GM21717 (cell line): ENCODE results near the gene CDC42EP1.
"Not testable (repeated sequence)": the region's sequence is repeated elsewhere in the genome, so short reads cannot be mapped to it uniquely, and the experiment has no call there.

ENCODE experiments used
- ATAC-seq: cut with Tn5 transposase; IDR thresholded peaks from one replicate; pipeline ENCODE4 v1.9.1; 2021; ENCODE audit warnings: mild to moderate bottlenecking, moderate library complexity; ENCODE audit not compliant: unreplicated experiment

The CDC42EP1 gene

DNA sequence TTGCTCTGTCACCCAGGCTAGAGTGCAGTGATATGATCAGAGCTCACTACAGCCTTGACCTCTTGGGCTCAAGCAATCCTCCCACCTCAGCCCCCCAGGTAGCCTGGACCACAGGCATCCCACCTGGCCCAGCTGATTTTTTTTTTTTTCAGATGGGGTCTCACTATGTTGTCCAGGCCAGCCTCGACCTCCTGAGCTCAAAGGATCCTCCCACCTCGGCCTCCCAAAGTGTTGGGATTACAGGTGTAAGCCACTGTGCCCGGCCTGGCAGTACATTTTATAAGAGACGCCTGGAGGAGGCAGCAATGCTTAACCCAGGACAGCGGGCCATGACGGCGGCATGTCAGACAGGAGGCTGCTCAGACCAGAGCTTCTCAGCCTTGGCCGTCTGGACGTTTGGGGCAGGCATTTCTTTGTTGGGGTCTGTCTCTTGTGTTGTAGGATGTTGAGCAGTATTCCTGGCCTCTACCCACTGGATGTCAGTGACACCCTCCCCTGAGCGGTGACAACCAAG, 15.3 kb downstream of the CDC42EP1 start:
- ATAC-seq = no peak

DNA sequence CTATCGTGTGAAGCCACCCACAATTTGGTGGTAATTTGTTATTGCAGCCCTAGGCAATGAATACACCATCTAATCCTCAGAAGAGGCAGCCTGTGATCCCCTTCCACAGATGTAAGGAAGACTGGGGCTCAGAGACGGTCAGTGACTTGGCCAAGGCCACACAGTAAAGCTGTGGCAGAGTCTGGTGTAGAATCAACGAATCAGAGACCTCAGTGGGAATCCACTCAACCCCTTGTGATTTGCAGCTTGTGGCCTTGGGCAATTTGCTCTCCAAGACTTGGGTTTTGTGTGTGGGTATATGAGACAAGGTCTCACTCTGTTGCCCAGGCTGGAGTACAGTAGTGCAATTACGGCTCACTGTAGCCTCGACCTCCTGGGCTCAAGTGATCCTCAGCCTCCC, 17.7 kb downstream of the CDC42EP1 start:
- ATAC-seq = no peak

DNA sequence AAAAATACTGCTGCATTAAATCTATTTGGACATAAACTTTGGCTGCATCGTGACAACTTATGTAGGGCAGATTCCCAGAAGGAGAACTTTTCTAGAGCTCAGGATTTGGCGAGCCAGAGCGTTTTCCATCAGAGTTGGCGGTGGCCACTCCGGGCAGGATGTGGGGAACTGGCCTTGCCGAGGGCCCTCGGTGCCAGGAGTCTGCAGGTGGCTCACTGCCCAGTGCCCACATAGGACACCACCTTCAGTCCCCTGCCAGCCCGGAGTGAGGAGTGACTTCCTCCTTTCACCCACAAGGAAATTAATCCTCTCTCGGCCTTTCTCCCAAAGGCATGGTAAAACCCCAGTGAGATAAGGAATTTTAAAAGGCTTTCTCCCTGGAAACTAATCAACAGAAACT, 21.2 kb downstream of the CDC42EP1 start:
- no peak for ATAC-seq

DNA sequence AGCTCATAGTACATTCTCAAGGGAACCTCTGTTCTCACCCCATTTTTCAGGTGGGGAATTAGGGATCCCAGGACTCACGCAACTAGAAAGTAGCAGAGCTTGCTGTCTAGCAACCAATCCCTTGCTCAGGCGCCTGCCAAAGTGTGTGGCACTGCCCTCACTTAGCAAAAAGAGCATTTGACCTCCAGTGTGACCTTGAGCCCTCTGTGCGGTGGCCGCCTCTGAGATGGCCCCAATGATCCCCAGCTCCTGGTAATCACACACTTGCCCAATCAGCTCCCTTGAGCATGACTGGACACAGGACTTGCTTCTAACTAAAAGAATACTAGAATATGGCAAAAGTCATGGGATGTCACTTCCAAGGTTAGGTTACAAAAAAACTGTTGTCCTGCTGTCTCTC, 22.2 kb downstream of the CDC42EP1 start:
- no peak for ATAC-seq

DNA sequence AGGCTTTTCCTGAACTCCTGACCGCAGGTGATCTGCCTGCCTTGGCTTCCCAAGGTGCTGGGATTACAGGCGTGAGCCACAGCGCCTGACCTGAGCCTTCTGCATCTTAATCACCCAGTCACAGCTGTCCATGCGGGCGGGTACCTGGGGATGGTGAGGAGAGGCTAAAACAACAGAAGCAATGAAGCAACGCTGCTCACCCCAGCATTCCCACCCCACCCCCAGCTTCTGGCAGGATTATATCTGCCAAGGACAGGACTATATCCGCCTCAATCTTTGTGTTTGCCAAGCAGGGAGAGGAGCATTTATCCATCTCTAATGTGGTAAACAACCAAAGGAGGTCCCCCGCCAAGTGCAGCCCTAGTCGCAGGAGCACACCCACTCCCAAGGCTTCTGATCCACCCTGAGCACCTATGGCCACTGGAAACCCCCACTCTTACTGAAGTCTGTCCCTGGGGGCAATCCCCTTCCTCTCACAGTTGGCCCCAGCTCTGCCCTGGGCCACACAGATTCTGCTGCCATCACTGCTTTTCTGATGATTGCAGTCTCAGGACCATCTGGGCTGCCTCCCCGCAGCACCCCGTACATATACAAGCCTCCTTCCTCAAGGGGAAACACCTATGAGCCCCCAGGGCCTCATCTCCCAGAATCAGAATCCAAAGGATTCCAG, 28.4 kb downstream of the CDC42EP1 start:
- ATAC-seq = no peak

DNA sequence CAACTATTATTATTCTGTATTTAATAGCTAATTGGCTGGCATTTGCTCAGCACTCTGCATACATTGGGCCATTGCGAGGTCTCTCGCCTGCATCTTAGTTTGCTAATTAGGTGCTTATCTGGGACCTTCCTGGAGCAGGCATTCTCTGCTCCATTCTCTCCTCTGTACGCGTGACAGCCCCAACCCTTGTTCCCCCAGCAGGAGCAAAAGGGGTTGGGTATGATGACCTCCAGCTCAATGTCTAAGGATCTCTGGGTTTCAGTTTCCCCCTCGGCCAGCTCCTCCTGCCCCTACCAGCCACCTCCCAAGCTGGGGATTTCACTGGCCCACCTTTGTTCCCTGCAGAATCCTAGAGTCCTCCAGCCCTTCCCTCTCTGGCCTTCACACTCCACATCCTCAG, 29.4 kb downstream of the CDC42EP1 start:
- ATAC-seq = no peak

DNA sequence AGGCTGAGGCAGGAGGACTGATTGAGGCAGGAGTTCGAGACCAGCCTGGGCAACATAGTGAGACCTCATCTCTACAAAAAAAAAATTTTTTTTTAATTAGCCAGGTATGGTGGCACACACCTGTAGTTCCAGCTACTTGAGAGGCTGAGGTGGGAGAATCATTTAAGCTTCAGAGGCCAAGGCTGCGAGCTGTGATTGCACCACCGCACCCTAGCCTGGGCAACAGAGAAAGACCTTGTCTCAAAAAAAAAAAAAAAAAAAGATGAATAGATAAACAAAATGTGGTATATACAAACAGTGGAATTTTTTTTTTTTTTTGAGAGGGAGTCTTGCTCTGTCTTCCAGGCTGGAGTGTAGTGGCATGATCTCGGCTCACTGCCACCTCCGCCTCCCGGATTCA, 30.8 kb downstream of the CDC42EP1 start:
- ATAC-seq = not testable (repeated sequence)

DNA sequence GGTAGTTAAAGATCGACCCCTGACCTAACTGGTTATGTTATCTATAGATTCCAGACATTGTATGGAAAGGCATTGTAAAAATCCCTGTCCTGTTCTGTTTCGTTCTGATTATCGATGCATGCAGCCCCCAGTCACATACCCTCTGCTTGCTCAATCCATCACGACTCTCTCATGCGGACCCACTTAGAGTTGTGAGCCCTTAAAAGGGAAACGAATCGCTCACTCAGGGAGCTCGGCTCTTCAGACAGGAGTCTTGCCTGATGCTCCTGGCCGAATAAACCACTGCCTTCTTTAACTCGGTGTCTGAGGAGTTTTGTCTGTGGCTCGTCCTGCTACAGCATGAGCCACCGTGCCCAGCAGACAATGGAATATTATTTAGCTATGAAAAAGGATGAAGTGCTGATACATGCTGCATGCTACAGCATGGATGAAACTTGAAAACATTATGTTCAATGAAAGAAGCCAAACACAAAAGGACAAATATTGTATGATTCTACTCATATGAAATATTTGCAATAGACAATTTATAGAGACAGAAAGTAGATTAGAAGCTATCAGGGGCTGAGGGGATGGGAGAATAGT, 31.6 kb downstream of the CDC42EP1 start:
- ATAC-seq = no peak

DNA sequence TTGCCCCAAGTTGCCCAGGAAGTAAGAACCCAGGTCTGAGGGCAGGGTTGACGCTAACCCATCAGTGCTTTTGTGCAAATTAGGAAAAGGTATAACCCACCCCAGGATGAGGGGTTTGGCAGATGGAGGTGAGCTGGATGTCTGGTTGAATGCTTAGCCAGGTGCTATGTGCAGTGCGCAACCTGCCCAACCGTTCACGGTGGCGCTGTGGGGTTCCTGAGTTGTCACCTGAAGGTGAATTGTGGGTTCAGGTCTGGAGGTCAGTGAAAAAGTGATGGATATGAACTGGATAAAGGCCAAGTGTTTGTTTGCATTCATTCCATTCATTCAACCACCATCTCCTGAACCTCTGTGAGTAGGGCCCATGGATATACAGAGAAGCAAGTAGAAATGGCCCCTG, 34.0 kb downstream of the CDC42EP1 start:
- ATAC-seq = no peak

DNA sequence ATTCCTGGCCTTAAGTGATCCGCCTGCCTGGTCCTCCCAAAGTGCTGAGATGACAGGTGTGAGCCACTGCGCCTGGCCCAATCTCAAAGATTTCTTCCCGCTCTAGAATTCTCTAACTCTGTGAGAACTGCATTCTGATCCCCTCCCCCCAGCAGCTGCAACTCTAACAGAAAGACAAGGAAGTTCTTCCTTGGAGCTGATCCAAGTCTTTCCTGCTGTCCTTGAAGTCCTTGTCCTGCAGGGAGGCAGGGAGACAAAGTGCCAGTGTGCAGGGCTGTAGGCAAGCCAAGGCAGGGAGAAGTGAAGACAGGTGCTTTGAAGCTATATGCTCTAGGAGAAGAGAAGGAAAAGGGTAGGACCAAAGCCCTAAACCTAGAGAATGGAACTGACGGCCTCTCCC, 38.9 kb downstream of the CDC42EP1 start:
- no peak for ATAC-seq

DNA sequence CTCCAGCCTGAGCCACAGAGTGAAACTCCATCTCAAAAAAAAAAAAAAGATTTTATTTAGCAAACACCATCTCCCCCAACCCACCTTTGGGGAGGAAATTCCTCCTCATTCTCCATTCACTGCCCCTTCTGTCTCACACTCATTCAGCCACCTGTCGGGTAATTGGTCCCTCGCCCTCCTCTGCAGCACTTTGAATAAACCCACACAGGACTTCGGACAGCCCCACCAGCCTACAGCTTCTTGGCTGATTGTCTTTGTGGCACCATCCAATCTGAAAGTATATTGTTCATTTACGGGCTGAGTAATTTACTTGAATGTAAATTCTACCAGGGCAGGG, 40.9 kb downstream of the CDC42EP1 start:
- no peak for ATAC-seq

DNA sequence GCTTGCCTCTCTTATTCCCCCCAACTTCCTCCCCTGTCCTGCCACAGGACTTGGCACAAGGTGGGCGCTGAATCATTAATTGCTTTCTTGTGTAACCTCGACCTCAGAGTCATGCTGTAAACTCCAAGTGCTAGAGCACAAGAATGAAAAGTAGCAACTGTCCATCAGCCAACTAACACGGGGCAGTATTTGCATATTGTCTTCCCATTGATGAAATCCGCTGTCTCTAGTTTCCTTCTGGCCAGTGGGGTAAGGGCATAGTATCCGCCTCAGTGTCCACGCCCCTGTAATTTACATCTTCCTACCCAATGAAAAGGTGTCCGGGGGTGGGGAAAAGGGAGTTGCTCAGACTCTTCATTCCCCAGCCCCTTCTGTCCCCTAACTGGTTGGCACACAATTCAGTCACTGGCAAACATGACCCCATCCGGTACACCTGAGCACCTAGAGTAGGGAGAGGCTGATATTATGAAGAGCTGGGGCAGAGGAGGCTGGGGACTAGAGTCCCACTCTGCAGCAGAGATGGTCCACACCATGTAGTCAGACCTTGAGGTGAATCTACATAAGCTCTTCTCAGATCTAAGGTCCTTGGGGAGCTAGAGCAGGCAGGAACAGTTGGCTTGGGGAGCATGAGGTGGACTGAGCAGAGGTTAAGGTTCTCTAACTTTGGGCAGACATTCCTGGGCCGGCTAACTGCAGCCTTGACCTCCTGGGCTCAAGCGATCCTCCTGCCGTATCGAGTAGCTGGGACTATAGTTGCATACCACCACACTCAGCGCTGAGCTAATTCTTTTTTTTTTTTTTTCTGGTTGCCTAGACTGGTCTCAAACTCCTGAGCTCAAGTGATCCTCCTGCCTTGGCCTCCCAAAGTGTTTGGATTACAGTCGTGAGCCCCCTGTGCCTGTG, 41.5 kb downstream of the CDC42EP1 start:
- no peak for ATAC-seq

DNA sequence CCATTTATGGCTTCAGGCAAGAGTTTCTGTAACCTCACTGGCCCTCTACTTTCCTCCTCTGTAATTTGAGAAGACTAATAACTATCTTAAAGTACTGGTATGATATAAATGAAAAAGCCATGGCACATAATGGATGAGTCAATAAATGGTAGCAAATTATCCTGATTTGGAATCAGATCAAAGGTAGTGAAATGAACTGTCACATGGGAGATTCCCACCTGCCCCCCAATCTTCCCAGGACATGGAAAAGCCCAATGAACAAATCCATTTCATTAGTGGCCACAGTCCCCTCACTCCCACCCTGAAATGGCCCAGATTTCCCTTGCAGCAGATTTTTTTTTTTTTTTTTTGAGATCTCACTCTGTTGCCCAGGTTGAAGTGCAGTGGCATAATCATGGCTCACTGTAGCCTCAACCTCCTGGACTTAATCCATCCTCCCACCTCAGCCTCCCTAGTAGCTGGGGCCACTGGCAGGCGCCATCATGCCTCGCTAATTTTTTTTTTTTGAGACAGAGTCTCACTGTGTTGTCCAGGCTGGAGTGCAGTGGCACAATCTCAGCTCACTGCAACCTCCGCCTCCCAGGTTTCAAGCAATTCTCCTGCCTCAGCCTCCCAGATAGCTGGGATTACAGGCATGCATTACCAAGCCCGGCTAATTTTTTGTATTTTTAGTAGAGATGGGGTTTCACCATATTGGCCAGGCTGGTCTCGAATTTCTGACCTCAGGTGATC, 42.4 kb downstream of the CDC42EP1 start:
- not testable (repeated sequence) for ATAC-seq

DNA sequence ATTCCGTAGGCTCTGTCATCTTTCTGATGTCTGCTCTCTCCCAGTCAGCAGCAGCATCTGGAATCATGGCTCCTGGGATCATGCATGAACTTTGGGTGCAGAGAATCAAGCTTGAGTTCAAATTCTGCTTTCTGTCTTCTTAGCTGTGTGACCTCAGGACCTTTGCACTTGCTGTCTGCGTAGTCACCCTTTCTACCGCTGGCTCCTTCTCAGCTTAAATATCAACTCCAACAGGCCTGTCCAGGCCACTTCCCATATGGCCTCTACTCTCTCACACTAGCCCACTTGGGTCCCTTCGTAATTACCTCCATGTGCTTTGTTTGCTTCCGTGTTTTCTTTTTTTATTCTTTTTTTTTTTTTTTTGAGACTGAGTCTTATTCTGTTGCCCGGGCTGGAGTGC, 43.8 kb downstream of the CDC42EP1 start:
- no peak for ATAC-seq

DNA sequence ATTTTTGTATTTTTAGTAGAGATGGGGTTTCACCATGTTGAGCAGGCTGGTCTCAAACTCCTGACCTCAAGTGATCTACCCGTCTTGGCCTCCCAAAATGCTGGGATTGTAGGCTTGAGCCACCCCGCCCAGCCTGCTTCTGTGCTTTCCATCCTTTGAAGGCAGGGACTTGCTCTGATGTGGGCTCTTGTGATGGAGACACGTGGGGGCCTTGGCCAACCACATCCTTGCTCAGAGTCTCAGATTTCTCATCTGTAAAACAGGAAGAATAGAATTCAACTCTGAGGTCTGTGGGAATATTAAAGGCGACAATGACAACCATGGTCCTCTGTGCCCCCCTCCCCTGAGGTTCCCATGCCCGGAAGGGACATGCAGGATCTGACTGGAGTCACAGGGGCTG, 44.6 kb downstream of the CDC42EP1 start:
- no peak for ATAC-seq

DNA sequence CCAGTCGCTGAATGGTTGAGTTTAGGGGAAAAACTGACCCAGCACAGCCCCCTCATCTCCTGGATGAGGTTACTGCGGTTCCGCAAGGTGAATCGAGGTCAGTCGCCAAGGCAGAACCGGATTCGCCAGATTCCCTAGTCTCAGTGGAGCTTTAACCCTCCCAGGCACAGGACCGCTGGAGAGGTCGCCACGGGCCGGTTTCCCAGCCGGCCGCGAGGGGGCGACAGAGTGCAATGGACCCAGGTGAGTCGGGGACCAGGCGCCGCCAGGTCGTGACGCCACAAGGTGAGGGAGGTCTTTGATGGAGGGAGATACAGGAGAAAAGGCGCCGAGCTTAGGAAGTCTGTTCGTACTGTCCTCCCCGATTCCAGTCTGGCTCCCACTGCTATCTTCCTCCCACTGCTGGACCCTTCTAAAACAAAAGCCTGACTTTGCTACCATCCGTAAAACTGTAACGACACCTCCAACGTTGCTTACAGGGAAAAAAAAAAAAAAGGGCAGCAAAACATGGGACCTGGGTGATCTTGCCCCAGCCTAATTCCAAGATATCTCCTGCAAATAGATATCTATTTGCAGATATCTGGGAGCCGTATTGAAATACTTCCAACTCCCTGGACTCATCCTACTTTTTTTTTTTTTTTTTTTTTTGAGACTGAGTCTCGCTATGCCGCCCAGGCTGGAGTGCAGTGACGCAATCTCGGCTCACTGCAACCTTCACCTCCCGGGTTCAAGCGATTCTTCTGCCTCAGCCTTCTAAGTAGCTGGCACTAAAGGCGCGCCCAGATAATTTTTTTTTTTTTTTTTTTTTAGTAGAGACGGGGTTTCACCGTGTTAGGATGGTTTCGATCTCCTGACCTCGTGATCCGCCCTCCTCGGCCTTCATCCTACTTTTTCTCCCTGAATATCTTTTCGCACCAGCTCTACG, 47.0 kb downstream of the CDC42EP1 start:
- ATAC-seq = no peak

DNA sequence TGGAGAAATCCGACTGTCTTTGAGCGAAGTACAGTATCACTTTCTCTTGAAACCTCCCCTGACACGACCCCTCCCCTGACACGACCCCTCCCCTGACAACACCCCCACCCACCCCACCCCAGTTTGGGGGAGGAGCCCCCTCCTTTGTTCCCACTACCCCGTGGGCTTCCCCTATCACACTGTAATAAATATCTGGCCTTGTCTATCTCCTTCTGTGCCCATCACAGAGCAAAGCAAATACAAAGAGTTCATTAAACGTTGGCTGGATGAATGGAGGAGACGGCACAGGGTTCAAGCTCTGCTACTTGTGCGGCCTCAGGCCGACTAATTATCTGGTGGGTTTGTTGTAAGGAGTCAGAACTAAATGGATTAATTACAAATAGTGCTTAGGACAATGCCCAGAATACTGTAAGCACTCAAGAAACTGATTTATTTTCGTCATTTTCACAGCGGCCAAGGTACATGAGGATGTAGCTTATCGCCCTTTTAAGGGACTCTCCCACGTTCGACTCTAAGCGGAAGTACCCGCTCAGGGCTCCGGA, 47.7 kb downstream of the CDC42EP1 start:
- ATAC-seq = peak; percentile 2

DNA sequence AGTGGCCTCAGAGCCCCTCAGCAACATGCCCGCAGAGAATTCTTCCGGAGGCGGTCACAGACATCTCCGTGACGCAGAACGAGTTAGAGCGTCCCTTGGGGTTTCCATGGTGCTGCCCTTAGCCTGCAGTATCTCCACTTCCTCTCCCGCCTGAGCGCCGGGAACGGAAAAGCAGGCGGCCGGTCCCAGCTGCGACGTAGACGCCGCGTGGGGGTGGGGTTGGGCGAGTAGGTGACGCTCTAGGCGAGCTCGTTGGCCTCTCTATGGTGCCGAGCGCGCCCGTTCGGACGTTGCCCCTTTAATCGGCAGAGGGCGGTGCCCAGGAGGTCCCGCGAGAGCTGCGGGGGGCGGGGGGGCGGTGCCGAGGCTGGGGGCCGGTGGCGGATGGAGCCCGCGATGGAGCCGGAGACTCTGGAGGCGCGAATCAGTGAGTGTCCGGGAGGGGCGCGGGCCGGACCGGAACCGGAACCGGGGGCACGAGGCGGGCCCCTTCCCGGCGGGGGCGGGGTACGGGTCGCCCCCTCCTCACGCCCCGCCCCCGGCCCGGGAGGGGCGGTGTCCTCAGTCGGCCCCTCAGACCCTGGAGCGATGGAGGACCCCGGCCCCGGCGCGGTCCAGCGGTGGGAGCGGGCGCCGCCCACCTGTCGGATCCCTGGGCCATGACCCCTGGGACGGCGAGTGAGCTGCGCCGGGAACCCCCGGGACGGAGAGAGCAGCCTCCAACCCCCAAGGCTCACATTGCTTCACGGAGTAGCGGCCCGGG, 48.4 kb downstream of the CDC42EP1 start, which contains the start of gene GGA1:
TSS of gene GGA1 (plus strand) at position 358 of the 763 bp plus-strand sequence. CDS start at position 385, 27 bp downstream.
- peak; percentile 68 for ATAC-seq
